Embryonic facial prominence (tissue), 1 donor: ENCODE measurements around the gene LY9.

Experiments
- DNase-seq: peaks from one replicate; pipeline ENCODE4 v3.0.0-alpha.2; 2016; ENCODE audit errors: extremely low spot score

The LY9 gene

DNA sequence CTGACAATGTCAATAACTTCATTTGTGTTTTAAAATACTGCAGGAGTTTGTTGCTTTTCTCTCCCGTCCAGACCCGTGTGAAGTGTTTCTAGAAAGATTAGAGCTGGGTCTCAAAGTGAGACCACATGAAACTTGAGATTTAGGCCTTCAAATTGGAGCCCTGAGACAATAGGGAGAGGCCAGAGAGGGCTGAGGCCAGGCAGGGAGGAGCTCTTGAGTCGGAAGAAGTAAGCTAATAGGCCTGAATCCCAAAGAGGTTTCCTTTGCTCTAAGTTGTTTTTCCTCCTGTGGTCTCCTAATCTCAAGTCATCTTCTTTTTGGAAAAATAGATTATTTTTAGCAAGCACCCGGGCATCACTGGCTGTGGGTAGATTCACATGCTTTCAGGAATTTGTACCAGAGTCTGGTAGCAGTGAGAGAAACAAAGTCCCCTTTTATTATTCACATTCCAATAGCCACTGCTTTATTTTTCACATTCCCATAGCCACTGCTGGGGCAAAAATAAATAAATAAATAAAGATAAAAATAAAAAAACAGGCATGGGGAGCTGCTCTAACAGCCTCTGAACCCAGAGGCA, 41.1 kb downstream of the LY9 start:
- no peak for DNase-seq

DNA sequence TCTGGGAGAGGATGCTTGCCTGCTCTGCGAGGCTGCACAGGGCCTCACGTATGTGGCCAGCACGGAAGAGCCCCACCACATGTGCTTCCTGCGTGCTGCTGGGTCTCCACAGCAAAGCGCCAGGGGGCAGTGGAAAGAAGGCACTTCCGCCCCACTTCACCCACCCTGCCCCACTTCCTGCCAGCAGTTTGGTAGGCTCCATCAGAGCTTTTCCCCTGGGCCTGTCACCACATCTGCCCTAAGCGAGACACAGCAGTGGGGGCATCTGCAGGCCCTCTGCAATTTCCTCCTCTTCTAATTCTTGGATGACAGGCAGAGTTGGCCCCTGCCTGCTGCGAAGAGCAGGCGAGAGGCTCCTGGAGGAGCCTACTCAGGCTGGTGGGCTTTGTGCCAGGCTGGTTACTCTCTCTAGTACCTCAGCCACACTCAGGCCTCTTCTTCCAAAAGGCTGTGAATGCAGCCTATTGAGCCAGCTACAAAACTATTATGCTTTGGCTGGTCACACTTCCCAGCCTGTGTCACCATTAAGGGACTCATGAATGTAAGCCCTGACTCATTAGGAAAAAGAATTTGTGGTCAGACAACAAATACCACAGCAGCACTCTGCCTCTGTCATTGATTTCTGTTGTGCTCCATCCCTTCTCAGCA, 41.7 kb downstream of the LY9 start:
- DNase-seq, result no peak

DNA sequence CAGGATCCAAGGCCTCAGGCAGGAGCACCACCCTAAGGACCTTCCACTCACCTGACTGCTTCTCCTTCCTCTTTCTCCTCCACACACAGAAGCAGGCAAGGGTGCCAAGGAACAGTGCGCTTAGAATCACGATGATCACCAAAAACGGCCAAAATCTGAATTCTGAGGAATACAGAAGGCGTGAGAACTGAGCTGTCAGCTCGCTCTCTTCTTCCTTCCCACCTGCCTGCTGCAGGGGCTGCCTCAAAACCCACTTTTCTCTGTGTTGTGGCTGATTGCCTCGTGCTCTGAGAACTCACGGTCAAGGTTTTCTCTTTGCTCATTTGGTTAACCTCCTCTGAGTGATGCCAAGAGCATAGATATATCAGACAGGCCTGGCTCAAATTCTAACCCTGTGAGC, 42.9 kb downstream of the LY9 start:
- DNase-seq, result no peak

DNA sequence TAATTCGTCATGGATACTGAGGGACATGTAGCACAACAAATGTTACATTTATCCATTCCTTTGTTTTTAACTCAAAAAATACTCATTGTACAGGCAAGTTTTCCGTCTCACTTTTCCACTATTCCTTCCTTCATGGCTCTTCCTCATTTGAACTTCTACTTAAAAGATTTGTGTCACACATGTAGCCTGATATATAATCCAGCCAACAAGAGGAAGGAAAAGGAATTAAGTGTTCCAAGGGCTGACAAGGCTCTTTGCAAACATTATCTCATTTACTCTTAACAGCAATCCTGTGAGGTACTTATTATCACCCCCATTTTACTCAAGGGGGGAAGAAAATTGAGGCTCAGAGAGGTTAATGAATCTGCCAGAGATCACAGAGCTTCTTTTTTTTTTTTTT, 43.8 kb downstream of the LY9 start:
- no peak for DNase-seq

DNA sequence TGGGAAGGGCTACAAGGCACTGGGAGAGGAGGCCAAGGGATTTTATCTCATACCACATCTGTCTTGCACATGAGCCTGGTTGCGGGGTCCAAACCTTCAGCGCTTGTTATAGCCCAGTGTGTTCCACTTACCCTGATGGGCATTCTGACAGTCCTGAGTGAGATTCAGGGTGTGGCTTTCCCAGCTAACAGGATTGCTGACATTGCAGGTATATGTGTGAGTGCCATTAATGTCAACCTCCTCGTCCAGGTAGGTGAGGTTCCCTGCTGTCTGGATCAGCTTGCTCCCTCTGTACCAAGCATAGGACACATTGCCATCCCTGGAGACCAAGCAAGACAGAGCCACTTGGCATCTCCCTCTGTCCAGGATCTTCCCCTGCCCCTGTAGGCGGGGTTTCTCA, 45.1 kb downstream of the LY9 start:
- DNase-seq, result no peak

DNA sequence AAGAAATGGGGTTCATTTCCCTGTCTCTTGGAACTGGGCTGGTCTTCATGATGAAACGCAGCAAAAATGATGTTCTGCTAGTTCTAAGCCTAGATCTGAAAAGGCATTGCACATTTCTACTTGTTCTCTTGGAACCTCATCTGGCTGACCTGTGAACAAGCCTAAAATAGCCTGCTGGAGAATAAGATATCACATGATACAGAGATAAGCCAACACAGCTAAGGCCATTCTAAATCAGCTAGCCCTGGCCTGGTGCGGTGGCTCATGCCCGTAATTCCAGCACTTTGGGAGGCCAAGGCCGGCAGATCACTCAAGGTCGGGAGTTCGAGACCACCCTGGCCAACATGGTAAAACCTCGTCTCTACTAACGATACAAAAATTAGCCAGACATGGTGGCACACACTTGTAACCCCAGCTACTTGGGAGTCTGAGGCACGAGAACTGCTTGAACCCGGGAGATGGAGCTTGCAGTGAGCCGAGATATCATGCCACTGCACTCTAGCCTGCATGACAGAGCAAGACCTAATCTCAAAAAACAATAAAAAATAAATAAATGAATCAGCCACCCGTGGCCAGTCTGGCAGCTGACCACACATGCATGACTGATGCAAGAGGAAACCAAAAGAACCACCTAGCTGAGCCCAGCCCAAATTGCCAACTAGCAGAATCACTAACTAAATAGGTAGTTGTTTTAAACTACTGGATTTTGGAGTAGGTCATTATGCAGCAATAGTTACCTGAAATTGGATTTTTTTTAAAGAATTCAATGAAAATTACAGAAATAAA, 48.7 kb downstream of the LY9 start:
- no peak for DNase-seq

DNA sequence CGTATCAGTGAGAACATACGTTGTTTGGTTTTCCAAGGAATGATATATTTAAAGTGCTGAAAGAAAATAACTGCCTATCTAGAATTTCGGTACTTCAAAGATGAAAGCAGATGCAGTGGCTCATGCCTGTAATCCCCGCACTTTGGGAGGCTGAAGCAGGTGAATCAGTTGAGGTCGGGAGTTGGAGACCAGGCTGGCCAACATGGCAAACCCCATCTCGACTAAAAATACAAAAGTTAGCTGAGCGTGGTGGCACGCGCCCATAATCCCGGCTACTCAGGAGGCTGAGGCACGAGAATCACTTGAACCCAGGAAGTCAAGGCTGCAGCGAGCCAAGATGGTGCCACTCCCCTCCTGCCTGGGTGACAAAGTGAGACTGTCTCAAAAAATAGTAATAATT, 50.3 kb downstream of the LY9 start:
- no peak for DNase-seq

DNA sequence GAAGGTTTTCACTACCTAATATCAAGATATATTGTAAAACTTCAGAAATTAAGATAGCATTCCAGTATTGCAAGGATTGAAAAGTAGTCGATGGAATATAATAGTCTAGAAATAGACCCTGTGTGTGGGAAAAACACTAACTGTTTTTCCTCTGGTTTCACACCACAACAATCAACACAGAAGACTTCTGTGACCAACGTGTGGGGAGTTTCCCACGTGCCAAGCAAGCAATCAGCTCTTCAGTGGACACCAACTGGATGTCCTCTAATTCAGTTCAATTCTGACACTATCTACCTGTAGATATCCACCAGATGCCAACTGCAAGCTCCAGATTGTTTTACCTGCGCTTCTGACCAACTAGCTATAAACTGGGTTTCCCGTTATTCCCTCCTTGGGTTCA, 54.6 kb downstream of the LY9 start:
- no peak for DNase-seq

DNA sequence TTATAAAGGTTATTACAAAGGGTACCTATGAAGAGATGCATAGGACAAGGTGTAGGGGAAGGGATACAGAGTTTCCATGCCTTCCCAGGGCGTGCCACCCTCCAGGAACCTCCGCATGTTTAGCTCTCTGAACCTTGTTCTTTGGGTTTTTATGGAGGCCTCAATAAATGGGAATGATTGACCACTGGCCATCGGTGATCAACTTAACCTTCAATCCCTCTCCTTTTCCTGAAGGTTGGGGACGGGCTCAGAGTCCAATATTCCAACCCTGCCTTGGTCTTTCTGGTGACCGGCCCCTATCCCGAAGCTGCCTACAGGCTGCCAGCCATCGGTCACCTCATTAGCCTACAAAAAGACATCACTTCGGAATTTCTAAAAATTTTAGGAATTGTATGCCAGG, 55.0 kb downstream of the LY9 start:
- no peak for DNase-seq

DNA sequence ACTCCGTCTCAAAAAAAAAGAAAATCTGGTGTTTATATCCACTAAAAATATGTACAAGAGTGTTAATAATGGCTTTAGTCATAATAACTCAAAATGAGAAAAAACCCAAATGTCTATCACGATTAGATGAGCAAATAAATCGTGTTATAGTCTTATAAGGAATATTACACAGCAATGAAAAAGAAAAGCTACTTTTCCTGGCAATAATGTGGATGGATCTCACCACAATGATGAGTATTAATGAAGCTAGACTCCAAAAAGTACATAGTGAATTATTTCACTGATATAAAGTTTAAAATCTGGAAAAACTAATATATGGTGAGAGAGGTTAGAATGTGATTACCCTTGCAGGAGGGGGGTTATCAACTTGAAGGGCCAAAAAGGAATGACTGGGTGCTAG, 57.0 kb downstream of the LY9 start:
- DNase-seq, result no peak

DNA sequence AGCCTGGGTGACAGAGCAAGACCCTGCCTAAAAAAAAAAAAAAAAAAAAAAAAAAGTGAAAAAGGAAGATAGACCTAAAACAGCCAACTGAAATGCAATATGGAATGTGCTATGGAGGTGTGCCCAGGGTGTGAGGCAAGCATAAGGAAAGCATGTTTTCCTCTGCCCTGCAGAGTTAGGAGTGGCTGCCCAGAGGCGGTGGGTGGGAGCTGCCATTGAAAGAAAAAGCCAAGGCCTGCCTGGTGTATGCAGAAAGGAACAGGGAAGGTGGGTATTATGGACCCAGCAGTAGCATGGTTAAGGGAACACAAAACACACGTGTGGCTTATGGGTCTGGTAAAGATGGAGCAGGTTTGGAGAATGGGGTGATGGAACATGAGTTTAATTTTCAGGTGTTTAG, 57.8 kb downstream of the LY9 start:
- no peak for DNase-seq

DNA sequence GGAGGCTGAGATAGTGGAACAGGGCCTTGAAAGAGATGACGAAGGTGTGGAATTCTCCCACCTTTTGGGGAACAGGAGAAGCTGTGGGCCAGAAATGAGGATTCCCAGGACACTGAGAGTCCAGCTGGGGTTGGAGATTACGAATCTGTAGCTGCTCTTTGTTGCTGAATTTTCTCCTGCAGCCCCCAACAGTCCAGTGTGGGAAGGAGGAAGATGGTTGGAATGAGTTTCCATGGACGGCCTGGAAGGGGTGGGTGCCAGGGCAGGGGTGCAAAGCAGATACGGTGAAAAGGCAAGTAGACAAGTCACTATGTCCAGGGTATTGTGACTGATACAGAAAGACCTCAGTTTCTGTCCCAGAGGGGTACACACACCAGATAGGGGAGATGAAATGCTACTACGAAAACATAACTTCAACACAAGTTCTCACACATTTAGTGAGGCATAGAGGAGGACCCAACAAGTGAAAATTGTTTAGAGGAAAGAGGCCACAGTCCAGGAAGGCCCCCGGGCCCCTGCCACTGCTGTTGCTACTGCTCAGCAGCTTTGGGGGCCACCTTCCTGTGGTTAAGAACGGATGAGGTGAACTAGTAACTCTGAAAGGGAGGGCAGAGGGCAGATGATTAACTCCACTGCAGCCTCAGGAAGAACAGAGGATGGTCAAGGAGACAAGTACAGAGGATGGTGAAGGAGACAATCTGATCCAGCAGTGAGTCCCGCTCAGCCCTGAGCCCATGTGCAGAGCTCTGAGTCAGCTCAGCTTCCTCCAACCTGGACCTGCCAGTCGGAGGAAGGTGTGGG, 59.4 kb downstream of the LY9 start:
- DNase-seq, result no peak

DNA sequence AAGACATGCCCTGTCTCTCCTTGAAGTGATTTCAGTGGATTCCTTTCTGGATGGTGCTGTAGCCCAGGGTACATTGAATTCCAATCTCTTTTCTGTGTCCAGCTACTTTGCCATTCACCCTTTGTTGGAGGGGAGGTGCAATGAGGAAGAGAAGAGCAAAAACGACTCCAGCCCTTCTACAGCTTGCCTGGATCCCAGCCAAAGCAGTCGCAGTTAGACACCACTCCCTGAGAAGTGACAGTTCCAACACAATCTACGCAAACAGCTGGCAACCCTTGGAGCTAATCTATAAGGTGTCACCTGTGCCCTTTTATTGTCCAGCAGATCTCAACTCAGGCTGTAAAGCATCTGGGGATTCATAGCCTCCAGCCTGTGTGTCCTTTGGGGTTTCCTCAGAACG, 62.1 kb downstream of the LY9 start:
- DNase-seq, result no peak

DNA sequence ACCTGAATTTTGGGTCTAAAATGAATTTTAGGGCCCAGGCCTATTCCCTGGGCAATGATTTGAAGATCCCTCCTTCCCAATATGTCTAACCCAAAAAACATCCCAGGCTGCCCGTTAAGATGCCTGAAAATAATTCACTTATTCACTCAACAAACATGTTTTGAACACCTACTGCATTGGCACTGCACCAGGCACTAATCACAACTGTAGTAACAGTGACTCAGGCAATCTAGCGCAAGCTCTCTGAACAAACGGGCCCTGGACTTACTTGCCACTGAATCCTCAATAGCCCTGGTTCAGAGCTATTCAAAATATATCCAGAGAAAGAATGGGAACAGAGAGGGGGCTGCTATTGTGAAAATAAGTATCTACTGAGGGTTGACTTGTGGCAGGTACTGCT, 62.5 kb downstream of the LY9 start:
- DNase-seq, result no peak

DNA sequence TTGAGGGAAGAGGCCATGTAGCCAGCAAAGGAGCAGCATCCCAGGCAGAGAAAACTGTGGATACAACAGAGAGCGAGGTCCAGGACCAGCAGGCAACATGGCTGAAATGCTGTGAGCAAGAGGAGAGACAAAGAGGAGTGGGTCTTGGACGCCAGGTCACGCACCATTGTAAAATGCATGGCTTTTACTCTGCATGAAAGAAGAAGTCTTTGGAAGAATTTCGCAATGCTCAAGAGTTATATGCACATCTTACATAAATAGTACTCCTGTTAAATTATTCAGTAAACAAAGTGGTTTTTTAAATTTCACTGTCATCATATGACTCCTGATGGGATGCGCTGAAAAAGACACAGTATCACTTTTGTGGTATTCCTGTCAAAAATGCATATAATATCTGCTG, 63.2 kb downstream of the LY9 start:
- no peak for DNase-seq

DNA sequence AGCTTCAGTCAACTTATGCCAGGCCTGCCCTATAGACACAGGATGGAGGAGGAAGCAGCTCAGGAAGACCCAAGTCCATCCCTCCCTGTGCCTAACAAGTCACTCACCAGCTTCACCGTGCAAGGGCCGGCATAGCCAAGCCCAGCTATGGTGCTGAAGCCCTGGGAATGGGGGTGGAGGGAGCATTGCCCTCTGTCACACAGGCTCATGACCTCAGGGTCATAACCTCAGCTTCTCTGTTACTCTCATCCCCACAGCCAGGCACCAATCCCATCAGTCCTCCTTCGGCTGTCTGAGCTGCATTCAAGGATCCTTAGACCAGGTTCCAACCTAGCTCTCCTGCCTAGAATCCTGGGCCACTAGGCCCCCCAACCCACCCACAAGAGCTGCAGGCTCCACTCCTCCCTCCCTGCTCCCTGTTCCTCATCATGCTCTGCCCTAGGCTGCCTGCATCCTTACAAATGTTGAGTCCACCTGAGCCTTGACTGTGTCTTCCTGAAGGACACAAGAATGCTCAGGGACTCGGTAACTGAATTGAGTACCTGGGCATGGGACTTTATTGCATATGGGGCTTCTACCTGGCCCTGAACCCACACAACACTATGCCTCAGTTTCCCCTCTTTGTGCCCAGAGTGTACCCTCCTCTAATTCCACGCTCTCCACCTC, 65.0 kb downstream of the LY9 start:
- no peak for DNase-seq

DNA sequence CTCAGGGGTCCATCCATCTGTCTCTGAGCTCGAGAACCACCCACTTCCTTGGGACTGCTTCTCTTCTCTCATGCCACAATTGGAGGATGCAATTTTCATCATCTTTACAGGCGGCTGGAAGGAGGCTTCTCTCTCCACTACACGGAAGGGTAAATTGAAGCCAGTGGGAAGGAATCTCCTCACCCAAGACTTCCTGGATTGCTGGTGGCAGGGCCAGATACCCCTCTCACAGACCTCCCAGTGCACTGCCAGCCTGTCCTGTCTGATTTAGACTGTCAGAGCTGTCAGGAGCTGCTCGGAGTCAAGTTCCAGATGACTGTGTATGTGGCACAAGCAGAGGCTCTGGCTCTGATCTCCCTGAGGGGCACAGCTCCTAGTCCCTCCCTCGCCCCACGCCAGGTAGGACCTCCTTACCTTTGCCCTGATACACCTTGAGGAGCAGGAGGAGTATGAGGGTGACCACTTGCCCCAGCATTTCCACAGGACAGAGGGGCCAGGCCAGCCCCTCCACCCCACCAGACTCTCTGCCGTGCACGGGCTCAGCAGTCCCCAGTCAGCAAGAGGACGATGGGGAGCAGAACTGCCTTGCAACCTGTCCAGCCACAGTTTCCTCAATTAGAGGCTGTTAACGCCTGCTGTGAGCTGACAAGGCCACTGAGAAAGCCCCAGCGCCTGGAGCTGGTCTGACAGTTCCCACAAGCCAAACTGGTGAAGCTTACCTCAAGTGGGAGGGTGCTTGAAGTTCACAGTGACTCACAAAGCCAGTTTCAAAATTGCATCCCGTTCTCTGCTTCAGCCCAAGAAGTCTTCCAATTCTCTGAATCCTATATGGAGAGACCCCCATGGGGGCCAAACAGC, 66.5 kb downstream of the LY9 start, which contains the start of gene CD244:
CD244 (minus strand) TSS at position 685 of the 858 bp plus-strand sequence; CDS start at position 475, 210 bp downstream.
- no peak for DNase-seq

DNA sequence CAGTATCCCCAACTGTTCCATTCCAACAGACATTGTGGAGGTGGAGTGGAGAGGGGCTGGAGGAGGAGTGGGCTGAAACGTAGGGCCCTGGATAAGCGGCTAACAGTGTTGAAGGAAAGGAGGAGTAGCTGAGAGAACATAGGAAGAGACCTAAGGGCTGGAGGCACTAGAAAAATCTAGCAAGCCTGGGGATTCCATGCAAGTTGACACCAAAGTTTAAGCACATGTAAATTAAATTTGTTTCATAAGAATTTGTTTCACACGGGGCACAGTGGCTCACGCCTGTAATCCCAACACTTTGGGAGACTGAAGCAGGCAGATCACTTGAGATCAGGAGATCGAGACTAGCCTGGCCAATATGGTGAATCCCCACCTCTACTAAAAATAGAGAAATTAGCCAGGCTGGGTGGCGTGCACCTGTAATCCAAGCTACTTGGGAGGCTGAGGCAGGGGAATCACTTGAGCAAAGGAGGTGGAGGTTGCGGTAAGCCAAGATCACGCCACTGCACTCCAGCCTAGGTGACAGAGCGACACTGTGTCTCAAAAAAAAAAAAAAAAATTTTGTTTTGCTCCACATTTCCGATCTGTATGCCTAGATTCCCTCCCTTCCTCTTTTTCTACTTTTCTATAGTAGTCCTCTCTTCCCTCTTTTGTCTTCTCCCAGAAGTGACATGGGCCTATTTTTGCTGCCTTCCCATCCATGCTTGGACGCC, 67.2 kb downstream of the LY9 start:
- DNase-seq, result no peak

DNA sequence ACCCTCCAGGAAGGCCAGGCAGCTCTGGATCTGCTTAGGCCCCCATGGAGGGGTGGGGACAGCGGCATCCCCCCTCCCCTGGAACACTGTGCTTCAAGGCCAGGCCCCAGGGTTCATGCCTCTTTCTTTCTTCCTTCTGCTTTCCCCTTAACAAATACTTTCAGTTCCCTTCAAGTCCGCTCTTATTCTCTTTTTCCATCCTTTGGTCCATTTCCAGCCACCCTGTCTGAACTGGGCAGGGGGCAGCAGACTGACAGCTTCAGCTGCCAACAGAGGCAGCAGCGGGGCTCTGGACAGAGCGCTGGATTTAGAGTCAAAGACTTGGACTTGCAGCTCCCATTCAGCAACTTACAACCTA, 67.8 kb downstream of the LY9 start:
- DNase-seq, result no peak

DNA sequence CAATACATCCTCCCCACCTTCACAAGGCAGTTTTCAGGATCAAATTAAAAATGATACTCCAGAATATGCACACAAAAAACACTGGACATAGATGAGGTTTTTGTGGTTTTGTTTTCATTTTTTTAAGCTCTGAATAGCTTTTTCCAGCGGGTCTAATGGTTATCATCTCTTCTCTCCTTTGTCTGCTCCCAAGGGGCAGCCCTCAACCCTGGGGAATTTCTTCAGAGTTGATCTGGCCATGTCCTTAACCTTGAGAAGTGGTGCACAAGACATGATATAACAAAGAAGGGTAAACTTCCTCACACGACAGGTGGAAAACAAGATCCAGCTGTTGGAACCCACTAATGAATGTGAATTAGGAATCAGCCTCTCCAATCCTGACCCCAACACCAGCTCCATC, 68.2 kb downstream of the LY9 start:
- DNase-seq, result no peak
